Measurements from ENCODE around the gene SYCP2. TPM values are rescaled to one million over a fixed set of nuclear protein-coding genes. Genes with fewer than 3 reads are reported as not detected.

SYCP2 gene
- total RNA-seq, 3 donors from 2014 or later: 4.5 to 30.1 (median 12.5) TPM

DNA sequence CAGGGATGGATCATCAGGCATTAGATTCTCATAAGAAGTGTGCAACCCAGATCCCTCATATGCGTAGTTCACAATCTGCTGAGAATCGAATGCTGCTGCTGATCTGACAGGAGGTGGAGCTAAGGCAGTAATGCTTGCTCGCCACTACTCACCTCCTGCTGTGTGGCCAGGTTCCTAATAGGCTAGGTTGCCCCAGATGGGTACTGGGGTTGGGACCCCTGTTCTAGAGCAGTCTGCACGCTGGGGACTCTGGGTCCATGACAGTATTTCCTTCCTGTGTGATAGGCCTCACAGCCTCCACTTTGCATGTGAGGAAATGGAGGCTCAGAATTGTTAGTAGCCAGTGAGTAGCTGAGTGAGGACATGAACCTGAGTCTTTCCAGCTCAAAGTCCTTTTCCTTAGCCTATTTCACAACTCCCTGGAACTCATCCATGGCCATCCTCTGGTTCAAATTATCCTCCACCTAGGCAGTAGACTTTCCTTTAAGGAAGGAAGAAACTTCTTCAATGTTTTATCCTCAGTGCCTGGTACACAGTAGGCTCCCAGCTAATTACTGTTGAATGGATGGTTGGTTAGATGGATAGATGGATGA lies 117.2 kb downstream of the SYCP2 start:
- Histone ChIP-seq H3K27ac (no peak overlapping the region), H3K4me3 (no peak overlapping the region), H3K27me3 (peaks cover 0 to 11% of the 10 kb centered on the region in 2 donors), H3K9me3 (no peaks in the 10 kb centered on the region), H3K36me3 (no peaks in the 10 kb centered on the region), H3K4me1 (no peaks in the 10 kb centered on the region)
- peak in 1 of 2 donors; percentile 25 for DNase-seq (ENCODE audit: low spot score in 2 of 2)
- intact Hi-C loops (cut with DNase I; ENCODE audit: low total_unique reads): loop anchor here (10.0 kb wide), 1 partner anchor 199 kb away; no protein-coding TSS in a partner anchor
- TF ChIP-seq POLR2AphosphoS5 (IDR thresholded peaks at IDR 0.05): no peak
- TF ChIP-seq CTCF (IDR thresholded peaks at IDR 0.05): no peak
- no peak for TF ChIP-seq POLR2A (IDR thresholded peaks at IDR 0.05)

DNA sequence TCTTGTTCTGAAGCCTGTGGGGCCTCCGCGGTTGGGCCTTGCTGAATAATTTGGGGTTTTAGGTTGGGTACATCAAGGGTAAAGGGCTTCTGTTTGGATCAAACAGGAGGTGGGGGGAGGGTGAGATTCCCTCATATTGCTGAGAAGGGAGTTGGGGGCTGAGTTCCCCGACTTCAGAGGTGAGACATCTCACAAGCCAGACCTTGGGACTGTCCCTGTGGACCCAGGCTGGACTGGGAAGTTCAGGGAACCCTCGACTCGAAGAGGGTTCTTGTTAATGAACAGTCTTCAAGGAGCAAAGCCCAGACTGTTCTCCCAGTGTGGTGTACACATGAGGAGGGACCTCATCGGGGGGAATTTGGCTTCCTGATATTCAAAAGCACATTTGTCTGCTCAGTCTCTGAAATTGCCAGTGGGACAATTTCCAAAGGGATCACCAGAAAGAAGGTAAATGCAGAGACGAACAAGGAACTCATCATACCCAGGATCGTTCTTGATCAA lies 118.5 kb downstream of the SYCP2 start:
- Histone ChIP-seq H3K9me3 (no peaks in the 10 kb centered on the region), H3K4me1 (no peaks in the 10 kb centered on the region), H3K4me3 (no peak overlapping the region), H3K27ac (no peak overlapping the region), H3K27me3 (peaks cover 0 to 6% of the 10 kb centered on the region in 2 donors), H3K36me3 (no peaks in the 10 kb centered on the region)
- TF ChIP-seq POLR2A (IDR thresholded peaks at IDR 0.05) (no peak), POLR2AphosphoS5 (IDR thresholded peaks at IDR 0.05) (no peak), CTCF (IDR thresholded peaks at IDR 0.05) (no peak)
- peak in 1 of 2 donors; percentile 24 for DNase-seq (ENCODE audit: low spot score in 2 of 2)
- intact Hi-C loops (cut with DNase I; ENCODE audit: low total_unique reads): loop anchor here (10.0 kb wide), 1 partner anchor 200 kb away; no protein-coding TSS in a partner anchor

GRCh38 chr20:59813948-59814839 lies 119.2 kb downstream of the SYCP2 start:
- peaks cover 0 to 6% of the 10 kb centered on the region in 2 donors for H3K27me3 ChIP-seq
- H3K36me3 ChIP-seq: no peaks in the 10 kb centered on the region
- no peak overlapping the region for H3K27ac ChIP-seq
- no peaks in the 10 kb centered on the region for H3K4me1 ChIP-seq
- H3K4me3 ChIP-seq: no peak overlapping the region
- no peaks in the 10 kb centered on the region for H3K9me3 ChIP-seq
- intact Hi-C loops (cut with DNase I; ENCODE audit: low total_unique reads): loop anchor here (10.0 kb wide), 1 partner anchor 201 kb away; no protein-coding TSS in a partner anchor
- TF ChIP-seq POLR2AphosphoS5 (IDR thresholded peaks at IDR 0.05) (no peak), POLR2A (IDR thresholded peaks at IDR 0.05) (no peak), CTCF (IDR thresholded peaks at IDR 0.05) (no peak)
- DNase-seq (ENCODE audit: low spot score in 2 of 2): peak in 1 of 2 donors; percentile 22

Other genes starting within 250 kb of the SYCP2 start
- 10 to 100 TPM in 1 of 3 donors, 1 to 10 TPM in 2; 8.2 to 11.1 (median 9.5) TPM for gene PPP1R3D, start 6.7 kb upstream of the SYCP2 start, total RNA-seq
- gene FAM217B, start 6.8 kb upstream of the SYCP2 start, total RNA-seq: 10 to 100 TPM in 2 of 3 donors, 1 to 10 TPM in 1; 9.2 to 15.2 (median 13.4) TPM
- 1 to 10 TPM; 1.6 to 3.1 (median 2.1) TPM for gene CDH26, start 24.8 kb upstream of the SYCP2 start, total RNA-seq